ENCODE results near the gene CRYBG1.
"Not testable (repeated sequence)": the region's sequence is repeated elsewhere in the genome, so short reads cannot be mapped to it uniquely, and the experiment has no call there.

Gene CRYBG1

DNA sequence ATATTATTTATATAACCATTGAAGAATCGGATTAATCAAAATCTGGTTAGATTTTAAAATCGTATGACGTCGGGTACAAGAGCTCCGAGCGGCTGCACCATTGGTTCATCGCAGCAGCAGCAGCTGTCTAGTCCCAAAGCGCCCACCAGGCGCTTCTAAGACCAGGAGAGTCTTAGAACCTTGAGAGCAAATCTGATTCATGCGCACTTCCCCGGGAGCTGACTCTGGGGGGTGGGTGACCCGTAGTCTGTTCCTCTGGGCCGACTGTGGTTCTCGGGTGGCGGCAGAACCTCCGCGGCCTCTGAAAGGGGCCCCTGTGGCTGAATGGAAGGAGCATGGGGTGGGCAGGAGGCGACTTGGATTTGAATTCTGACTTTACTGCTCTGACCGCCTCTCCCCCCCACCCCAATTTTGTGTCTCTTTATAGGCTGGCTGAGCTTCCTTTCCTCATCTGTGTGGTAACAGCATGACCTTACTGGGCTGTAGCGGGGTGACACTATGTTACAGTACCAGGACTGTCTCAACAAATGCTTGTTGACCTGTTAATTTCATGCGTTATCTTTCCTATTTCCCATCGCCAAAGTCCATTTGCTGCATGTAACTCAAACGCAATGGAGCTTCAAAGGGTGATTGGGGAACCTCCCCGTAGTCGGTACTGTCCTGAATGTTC, 149.0 kb downstream of the CRYBG1 start:
- no peak for DNase-seq (ENCODE audit: low spot score)

DNA sequence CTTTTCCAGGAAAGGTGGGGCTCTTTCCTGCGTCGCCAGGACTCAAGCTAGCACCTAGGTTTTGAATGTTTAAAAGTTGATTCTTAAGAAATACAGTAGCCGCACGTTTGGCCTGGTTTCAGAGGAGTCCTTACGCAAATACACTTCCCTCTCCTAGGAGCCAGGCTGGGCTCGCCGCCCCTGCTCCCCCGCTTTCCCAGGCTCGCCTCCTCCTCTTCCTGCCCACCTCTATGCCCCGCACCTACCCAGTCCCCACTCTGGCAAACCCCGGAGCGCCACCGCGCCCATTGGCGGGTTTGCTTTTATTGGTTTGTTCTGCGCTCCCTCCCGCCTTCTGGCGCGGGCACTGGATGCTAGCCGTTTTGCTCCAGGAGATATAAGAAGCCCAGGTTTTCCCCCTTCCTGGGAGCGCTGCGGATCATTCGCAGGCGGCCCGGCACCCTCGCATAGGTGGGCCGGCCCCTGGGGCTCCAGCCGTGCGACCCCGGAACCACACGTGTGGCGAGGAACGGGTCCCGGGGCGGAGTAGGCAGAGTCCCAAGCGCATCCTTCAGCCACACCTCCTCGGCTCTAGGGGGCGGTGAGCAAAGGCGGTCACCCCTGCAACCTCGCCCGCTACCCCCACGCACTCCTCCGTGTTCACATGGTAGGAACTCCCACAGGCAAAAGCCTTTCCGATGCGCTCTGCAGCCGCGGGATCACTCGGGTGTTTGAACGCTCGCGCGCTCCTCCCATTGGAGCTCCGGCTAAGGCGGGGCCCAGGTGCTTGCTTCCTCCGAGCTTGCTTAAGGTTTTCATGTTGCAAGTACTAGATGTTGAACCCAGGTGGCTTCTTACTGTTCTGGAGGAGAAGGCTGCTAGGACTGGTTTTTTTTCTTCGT, 149.8 kb downstream of the CRYBG1 start:
- DNase-seq (ENCODE audit: low spot score), result peak; percentile 24

- DNase-seq (ENCODE audit: low spot score), result peak; percentile 77
Measured at GRCh38 chr6:106511288-106512047, 151.0 kb downstream of the CRYBG1 start.

DNA sequence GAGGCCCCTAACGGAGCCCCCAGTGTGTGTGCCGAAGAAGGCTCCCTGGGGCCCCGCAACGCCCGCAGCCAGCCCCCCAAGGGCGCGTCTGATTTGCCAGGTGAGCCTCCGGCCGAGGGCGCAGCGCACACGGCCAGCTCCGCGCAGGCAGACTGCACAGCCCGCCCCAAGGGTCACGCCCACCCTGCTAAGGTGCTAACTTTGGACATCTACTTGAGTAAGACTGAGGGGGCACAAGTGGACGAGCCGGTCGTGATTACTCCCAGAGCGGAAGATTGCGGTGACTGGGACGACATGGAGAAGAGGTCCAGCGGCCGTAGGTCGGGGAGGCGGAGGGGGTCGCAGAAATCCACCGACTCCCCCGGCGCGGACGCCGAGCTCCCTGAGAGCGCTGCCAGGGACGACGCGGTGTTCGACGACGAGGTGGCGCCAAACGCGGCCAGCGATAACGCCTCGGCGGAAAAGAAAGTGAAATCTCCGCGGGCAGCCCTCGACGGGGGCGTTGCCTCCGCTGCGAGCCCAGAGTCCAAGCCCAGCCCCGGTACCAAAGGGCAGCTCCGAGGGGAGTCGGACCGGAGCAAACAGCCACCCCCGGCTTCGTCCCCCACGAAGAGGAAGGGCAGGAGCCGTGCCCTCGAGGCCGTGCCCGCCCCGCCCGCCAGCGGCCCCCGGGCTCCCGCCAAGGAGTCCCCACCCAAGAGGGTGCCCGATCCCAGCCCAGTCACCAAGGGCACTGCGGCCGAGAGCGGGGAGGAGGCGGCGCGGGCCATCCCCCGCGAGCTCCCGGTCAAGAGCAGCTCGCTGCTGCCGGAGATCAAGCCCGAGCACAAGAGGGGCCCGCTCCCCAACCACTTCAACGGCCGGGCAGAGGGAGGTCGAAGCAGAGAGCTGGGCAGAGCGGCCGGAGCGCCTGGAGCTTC, 151.8 kb downstream of the CRYBG1 start:
- DNase-seq (ENCODE audit: low spot score), result peak; percentile 50

- no peak for DNase-seq (ENCODE audit: low spot score)
Measured at GRCh38 chr6:106512968-106513574, 152.6 kb downstream of the CRYBG1 start.

DNA sequence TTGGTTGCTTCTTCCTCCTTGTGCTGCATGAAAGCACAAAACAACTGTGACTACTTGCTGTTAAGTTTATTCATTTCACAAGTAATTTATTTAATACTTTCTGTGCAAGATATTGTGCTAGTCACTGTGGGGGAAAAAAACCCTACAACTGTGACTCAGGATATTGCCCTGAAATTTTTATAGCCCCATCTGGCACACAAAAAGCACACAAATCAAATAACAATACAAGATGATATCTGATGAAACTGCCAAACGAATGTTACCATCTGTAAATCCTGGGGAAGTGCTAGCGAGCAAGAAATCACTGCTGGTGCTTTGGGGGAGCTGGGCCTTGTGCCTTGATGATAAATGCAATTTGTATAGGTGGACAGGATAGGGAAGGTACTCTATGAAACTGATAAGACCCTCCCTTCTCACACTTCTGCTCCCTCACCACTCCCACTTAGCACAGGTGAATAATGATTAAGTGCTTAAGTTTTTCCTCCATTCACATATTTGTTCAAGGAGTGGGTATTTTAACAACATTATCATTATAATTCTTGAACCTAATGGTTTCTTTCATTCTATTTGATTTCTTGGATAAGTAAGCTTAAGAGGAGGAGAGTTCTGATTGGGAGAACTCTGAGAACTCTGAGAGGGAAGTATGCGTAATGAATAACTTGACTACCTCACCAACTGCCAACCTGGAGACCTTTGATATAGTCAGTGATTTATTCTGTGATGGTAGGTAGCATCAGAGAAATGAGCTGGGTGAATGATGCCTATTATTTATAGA, 153.5 kb downstream of the CRYBG1 start:
- DNase-seq (ENCODE audit: low spot score), result no peak

GRCh38 chr6:106514583-106514885, 154.0 kb downstream of the CRYBG1 start:
- no peak for DNase-seq (ENCODE audit: low spot score)

DNA sequence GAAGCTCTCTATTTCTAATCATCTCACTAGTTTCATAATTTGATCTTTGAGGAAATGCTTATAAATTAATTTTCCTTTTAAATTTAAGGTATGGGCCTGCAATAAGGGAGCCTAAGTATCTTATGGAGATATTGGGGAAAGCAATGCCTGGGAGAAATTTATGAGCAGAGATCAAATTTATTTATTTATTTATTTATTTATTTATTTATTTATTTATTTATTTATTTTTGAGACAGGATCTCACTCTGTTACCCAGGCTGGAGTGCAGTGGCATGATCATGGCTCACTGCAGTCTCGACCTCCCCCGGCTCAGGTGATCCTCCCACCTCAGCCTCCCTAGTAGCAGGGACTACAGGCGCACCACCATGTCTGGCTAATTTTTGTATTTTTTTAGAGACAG, 155.1 kb downstream of the CRYBG1 start:
- DNase-seq (ENCODE audit: low spot score), result not testable (repeated sequence)

GRCh38 chr6:106516616-106517015, 156.1 kb downstream of the CRYBG1 start:
- no peak for DNase-seq (ENCODE audit: low spot score)

- DNase-seq (ENCODE audit: low spot score), result no peak
Measured at GRCh38 chr6:106517706-106518105, 157.2 kb downstream of the CRYBG1 start.

DNA sequence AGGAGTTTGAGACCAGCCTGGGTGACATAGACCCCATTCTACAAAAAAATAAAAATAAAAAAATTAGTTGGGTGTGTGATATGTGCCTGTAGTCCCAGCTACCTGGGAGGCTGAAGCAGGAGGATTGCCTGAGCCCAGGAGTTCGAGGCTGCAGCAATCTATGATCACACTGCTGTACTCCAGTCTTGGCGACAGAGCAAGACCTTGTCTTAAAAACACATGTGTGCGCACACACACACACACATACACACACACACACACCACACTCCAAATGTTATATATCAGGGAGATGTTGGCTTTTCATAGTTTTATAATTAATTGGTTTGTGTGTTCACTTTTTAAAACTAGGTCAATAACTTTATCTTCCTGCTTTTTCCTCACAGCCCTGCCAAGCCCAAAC, 158.2 kb downstream of the CRYBG1 start:
- no peak for DNase-seq (ENCODE audit: low spot score)

- peak; percentile 94 for DNase-seq (ENCODE audit: low spot score)
Measured at GRCh38 chr6:106519460-106520394, 159.2 kb downstream of the CRYBG1 start.

DNA sequence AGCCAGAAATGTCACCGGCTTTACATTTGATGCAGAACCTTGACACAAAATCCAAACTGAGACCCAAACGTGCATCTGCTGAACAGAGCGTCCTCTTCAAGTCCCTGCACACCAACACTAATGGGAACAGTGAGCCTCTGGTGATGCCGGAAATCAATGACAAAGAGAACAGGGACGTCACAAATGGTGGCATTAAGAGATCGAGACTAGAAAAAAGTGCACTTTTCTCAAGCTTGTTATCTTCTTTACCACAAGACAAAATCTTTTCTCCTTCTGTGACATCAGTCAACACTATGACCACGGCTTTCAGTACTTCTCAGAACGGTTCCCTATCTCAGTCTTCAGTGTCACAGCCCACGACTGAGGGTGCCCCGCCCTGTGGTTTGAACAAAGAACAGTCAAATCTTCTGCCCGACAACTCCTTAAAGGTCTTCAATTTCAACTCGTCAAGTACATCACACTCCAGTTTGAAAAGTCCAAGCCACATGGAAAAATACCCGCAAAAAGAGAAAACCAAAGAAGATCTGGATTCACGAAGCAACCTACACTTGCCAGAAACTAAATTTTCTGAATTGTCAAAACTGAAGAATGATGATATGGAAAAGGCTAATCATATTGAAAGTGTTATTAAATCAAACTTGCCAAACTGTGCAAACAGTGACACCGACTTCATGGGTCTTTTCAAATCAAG, 160.3 kb downstream of the CRYBG1 start:
- DNase-seq (ENCODE audit: low spot score), result no peak

DNA sequence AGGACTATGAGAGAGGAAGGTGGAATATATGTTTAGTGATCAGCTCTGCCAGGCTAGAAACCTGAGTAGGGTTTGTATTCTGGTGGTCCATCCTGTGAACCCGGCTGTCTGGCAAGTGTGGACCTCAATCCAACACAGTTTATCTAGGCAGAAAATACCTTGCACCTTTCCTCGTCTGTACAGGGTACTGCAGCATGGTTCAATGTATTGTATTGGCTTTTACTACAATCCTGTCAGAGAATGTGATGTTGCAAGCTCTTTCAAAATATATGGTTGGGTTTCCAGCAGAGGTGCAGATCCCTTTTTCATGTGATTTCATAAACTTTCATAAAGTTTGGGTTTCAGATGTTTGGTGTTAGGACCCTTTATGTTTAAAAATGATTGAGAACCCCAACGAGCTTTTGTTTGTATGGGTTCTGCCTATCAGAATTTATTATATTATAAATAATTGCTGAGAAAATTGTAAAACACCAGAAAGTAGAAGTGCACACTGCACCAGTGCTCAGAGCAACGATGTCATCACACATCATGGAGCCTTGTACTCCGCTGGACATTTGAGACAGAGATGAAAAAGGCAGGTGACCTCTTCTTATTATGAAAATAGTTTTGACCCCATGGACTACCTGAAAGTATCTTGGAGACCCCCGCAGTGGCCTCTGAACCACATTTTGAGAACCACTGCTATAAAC, 162.2 kb downstream of the CRYBG1 start:
- DNase-seq (ENCODE audit: low spot score), result no peak

DNA sequence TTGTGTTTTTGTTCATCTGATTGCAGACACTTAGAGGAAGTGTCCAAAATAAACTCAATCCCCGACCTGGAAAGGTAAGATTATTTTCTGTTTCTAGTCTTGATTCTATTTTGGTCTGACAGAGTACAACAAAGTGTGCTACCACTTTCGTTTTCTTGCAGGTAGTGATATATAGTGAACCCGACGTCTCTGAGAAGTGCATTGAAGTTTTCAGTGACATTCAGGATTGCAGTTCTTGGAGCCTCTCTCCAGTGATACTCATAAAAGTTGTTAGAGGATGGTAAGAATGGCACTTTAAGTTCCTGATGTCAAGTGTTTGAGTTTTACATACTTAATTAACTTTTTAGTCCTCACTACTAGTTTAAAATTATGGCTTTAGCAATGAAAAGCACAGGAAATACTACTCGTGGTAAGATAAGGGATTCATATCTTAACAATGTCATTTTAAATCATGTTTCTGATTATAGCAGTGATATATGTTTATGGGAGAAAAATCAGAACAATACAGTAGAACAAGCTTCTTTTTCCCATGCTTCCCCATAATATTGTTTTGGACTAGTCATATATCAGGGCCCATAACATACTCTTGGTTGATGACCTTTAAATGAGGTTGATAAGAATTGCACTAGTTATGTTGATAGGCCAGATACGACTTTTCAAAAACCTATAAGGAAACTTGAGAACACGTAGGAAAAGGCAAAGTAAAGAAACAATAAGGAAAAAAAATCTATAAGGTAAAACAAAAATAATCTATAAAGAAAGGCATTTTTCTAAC, 164.8 kb downstream of the CRYBG1 start:
- DNase-seq (ENCODE audit: low spot score), result no peak

- no peak for DNase-seq (ENCODE audit: low spot score)
Measured at GRCh38 chr6:106525882-106526275, 165.4 kb downstream of the CRYBG1 start.

- no peak for DNase-seq (ENCODE audit: low spot score)
Measured at GRCh38 chr6:106527117-106527516, 166.6 kb downstream of the CRYBG1 start.
